GM12892 (cell line): Measurements from ENCODE around the gene GOLIM4.

ENCODE experiments used
- POLR2A ChIP-seq: IDR thresholded peaks from 2 replicates; pipeline ENCODE4 v1.6.1; 2011; ENCODE audit warnings: low read depth, low read length, control low read depth
- POLR2AphosphoS5 ChIP-seq: IDR thresholded peaks from 2 replicates; pipeline ENCODE4 v1.6.1; 2011; ENCODE audit warnings: low read depth, low read length, control low read depth
- TAF1 ChIP-seq: IDR thresholded peaks from 2 replicates; pipeline ENCODE4 v1.6.1; 2011; ENCODE audit warnings: low read depth, mild to moderate bottlenecking, control low read depth, low read length, borderline replicate concordance

- TF ChIP-seq POLR2A (no peak), POLR2AphosphoS5 (no peak), TAF1 (no peak)
Measured at GRCh38 chr3:168138421-168138820, 42.7 kb upstream of the GOLIM4 start.
